Omental fat pad (tissue), 4 donors: ENCODE data around the gene NUP62. TPM values are rescaled to one million over a fixed set of nuclear protein-coding genes. Genes with fewer than 3 reads are reported as not detected.

Experiments
- ATAC-seq: fragments of 150-250 bp; one replicate; pipeline ENCODE4 v1.9.1; 2016; ENCODE audit warnings: mild to moderate bottlenecking, moderate library complexity; ENCODE audit not compliant: low FRiP score
- DNase-seq: peaks from one replicate; pipeline ENCODE4 v3.0.0-alpha.2; 2019; ENCODE audit warnings: low spot score
- total RNA-seq, 4 donors: library from RNA; depleted of rRNA; stranded (reverse); fragments of >200 nt; gene quantifications; one replicate each; pipeline ENCODE4 v1.1.0, GENCODE V29; 2016
- TF ChIP-seq, protein P1 (sequence below), 3 donors: fragments of 450-650 bp; IDR thresholded peaks; one replicate each; pipeline ENCODE4 v1.5.1; 2016 to 2017; ENCODE audit warnings: antibody characterized with exemption in 3 of 3, mild to moderate bottlenecking in 3 of 3, moderate library complexity in 2 of 3

The NUP62 gene
- total RNA-seq, 4 donors from 2014 or later: 24.9 to 45.5 (median 30.6) TPM

DNA sequence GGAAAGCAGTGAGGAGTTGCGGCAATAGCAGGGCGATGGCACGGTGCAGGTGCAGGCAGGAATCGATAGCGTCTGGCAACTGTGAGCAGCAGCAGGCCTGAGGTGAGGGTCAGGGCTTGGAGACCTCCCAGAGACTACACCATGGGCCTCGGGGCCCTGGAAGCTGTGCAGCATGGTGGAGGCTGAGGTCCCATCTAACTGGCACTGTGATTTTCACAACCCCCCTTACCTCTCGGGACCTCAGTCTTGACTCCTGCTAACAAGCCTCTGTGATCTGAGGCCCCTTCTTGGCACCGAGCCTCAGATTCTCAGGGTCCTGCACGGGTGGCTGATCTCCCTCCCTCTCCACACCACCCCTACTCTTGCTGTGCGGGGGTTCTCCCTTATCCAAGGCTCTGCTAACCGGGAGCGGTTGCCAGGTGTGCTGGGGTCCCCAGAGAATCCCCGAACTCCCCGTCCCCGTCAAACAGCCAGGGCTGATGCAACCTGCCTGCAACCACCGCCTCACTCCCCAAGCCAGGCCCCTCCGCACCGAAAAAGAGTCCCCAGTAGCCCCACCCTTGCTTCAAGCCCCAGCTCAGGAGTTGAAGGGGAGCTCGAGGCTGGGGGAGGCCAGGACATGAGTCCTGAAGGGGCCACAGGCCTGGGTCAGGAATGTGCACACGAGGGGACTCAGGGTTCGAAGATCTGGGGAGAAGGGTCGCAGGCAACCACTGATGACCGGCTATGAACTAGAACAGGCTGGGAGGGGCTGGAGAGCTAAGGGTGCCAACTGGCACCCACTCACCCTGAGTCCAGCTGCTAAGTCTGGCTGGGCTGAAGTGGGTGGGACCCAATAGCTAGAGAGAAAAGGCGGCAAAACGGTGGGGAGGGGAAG is 5.1 kb downstream of the NUP62 start:
- ATAC-seq (no peak), DNase-seq (no peak)
- TF ChIP-seq, protein P1, sequence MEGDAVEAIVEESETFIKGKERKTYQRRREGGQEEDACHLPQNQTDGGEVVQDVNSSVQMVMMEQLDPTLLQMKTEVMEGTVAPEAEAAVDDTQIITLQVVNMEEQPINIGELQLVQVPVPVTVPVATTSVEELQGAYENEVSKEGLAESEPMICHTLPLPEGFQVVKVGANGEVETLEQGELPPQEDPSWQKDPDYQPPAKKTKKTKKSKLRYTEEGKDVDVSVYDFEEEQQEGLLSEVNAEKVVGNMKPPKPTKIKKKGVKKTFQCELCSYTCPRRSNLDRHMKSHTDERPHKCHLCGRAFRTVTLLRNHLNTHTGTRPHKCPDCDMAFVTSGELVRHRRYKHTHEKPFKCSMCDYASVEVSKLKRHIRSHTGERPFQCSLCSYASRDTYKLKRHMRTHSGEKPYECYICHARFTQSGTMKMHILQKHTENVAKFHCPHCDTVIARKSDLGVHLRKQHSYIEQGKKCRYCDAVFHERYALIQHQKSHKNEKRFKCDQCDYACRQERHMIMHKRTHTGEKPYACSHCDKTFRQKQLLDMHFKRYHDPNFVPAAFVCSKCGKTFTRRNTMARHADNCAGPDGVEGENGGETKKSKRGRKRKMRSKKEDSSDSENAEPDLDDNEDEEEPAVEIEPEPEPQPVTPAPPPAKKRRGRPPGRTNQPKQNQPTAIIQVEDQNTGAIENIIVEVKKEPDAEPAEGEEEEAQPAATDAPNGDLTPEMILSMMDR (IDR thresholded peaks at IDR 0.05): no peak

DNA sequence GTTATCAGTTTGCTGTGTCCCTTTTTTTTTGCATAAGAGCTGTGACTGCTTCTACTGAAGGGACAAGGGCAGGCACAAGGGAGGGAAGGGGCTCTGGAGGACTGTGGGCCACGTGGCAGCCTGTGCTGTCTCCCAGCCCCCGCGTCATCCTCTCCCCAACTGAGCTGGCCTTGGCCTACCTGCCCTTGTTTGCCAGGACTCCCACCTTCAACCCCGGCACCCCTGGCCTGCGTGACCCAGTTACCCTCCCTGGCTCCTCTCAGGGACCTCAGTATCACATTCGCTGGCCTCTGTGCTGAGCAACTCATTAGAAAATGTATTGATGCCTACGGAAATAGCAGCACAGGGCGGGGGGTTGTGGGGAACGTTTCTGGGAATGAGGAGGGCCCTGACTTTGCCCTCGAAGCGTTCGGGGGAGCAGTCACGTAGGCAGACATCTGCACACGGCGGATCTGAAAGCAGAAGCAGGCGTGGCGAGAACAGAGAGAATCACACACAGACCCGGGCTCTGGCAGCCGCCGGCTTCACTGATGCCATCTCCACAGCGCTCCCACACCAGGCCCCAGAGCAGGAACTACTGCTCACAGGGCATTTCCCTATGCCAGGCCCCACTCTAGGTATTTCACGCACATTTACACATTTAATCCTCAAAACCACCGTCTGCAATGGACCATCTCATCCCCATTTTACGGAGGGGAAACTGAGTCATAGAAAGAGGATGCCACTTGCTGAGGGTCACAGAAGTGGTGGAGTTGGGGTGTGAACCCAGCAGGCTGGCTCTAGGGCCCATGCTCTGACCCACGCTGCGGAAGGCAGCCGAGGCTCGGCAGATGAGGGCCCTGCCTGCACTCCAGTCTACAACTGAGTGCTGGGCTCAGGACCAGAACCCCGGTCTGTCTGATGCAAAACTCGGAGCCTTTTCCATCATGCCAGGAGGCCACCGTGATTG is 6.0 kb downstream of the NUP62 start:
- ATAC-seq: no peak
- TF ChIP-seq, protein P1 (IDR thresholded peaks at IDR 0.05): no peak
- no peak for DNase-seq

DNA sequence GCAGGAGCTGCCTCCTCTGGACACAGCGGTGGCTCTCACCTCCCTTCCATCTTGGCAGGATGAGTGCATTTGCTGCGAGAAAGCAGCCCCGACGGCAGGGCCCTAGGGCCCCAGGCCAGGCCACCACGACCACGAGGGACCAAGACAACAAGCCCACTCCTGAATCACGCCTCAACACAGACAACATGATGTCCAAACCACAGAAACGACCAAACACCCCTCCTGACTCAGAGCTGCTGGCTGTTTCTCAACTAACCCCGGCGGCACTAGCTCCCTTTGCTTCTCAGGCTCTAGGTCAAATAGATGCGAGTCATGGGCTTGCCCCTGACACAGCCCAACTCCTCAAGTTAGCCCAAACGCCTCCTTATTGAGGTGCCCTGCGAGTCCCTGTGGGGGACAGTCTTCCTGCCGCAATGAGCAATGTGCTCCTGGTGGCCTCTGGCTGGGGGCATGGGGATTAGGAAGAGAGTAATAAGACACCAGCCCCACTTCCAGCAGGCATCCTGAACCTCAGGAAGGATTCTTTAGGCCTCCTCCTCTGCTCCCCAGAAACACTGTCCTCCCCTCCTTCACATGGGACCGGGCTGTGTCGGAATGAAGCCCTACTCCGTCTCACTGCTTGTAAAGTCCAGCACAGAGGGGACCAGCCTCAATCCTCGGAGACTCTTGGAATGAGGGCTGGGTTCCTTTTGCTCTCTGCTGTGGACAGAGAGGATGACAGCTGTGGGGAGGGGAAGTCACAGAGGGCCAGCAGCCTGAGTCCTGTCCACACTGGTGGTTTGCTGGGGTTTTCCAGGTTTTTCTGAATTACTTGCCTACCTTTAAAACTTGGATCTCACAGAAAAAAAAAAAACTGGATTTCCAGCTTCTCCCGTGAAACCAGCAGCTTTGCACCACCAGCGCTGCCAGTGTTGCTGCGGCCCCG is 7.2 kb downstream of the NUP62 start:
- TF ChIP-seq, protein P1 (IDR thresholded peaks at IDR 0.05): no peak
- no peak for ATAC-seq
- DNase-seq: no peak

DNA sequence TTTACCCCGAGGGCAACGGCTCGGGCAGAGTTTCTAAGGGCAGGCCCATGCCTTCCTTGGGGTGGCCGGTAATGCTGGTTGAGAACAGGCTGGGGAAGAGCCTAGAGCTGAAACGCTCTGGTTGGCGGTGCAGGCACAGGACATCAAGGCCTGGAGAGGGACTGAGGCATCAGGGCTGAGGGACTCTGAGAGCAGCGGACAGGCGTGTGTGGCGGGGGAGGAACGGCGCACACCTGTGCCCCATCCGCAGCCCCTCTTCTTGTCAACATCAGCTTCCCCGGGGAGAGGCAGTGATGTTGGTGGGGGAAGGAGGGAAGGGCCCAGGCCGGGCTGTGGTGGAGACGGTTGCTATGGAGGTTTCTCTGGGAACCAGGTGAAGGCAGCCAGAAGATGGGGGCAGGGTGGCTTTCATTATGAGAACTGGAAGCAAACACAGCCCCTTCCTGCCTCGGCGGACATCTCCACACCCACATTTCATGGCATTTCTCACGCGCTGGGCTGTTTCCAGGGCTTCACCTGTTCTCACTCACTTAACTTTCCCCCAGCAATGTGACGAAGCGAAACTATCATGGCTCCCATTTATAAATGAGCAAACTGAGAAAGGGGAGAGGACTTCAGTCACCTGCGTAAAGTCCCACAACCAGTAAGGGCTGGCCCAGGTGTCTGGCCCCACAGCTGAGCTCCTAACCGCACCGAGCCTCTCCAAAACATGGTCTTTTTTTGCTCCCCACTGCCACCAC is 8.5 kb downstream of the NUP62 start:
- ATAC-seq: no peak
- DNase-seq: no peak
- TF ChIP-seq, protein P1 (IDR thresholded peaks at IDR 0.05): no peak

DNA sequence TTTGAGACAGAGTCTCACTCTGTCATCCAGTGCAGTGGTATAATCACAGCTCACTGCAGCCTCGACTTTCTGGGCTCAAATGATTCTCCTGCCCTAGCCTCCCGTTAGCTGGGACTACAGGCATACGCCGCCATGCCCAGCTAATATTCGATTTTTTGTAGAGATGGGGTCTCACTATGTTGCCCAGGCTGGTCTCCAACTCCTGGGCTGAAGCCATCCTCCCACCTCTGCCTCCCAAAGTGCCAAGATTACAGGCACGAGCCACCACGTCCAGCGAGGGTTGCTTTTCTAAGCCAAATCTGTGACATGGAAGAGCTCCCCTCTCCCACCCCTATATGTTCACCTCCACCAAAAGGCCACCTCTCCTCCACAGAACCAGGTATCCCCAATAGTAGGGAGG is 11.2 kb downstream of the NUP62 start:
- ATAC-seq (no peak), DNase-seq (no peak)
- TF ChIP-seq, protein P1 (IDR thresholded peaks at IDR 0.05): no peak
